ENCODE data around the gene CDC73. TPM values are rescaled to one million over a fixed set of nuclear protein-coding genes. Genes with fewer than 3 reads are reported as not detected.

The CDC73 gene
- total RNA-seq = 10 to 100 TPM; 46.3 to 47.0 TPM

DNA sequence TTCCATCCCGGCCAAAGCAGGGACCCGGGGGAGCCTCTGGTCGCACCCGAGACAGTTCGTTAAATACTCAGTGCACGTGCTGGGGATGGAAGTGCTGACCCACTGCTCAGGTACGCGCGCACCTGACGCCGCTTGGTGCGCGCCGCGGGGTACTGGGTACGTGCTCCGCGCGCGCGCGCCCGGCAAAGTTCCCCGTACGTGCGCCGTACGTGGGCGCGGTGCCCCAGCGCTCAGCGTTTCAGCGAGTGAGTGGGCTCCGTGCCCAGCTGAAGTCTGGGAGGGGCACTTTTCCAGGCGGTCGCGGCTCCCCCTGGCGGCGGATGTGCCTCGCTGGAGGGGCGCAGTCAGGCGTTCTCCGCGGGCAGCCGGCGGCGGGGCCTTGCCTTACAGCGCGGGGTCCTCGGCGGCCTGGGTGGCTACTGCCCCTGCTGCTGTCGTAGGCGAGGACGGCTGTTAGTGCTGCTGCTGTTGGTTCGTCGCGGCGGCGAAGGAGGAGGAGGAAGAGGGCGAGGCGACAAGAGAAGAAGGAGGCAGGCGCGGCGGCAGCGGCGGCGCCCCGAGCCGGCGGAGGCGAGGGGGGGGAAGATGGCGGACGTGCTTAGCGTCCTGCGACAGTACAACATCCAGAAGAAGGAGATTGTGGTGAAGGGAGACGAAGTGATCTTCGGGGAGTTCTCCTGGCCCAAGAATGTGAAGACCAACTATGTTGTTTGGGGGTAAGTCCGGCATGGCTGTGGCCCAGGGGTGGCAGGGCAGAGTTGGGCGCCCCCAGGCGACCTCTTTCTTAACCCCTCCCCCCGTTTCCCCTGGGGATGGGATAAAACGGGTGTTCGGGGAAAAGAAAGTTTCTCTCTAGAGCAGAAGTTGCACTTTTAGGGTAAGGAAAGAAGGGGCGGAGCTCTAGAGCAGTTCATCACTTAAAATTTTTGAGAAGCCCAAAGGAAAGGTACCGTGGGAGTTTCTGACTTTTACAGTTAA lies at the start of gene CDC73:
TSS of gene CDC73 (plus strand) at position 416 of the 978 bp plus-strand sequence. CDS start at position 586, 170 bp downstream.
- Mint-ChIP-seq H3K4me3 (peak within 1 kb of the TSS; percentile 100), H3K9me3 (peaks cover 3% of the 10 kb centered on the region), H3K27ac (peak within 1 kb of the TSS; percentile 92), H3K36me3 (peaks cover 11% of the 10 kb centered on the region), H3K27me3 (no peaks in the 10 kb centered on the region), H3K4me1 (peaks cover 34% of the 10 kb centered on the region)
- DNase-seq = peak; percentile 99

DNA sequence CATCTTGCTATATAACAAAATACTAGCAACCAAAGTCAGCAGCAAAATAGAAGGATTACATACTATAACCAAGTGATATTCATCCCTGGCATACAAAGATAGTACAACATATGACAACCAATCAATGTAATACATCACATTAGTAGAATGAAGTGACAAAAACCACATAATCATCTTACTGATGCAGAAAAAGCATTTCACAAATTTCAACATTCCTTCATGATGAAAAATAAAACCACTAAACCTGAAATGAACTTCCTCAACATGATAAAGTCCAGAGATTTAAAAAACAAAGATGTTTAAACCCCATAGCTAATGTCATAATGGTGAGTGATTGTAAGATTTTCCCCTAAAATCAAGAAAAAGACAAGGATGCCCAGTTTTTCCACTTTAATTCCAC lies 43.8 kb upstream of the CDC73 start:
- no peak overlapping the region for H3K4me3 Mint-ChIP-seq
- H3K36me3 Mint-ChIP-seq = peaks cover 32% of the 10 kb centered on the region

DNA sequence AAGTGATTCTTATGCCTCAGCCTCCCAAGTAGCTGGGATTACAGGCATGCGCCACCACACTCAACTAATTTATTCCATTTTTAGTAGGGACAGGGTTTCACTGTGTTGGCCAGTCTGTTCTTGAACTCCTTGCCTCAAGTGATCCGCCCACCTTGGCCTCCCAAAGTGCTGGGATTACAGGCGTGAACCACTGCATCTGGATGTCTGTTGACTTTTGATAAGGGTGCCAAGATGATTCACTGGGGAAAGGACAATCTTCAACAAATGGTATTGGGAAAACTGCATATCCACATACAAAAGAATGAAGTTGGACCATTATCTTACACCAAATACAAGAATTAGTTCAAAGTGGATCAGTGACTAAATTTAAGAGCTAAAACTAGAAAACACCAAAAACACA lies 42.6 kb upstream of the CDC73 start:
- Mint-ChIP-seq H3K27ac (no peak overlapping the region), H3K36me3 (peaks cover 29% of the 10 kb centered on the region), H3K27me3 (no peaks in the 10 kb centered on the region), H3K4me3 (no peak overlapping the region), H3K9me3 (no peaks in the 10 kb centered on the region), H3K4me1 (peaks cover 4% of the 10 kb centered on the region)
- DNase-seq = no peak

More for the DNA sequence above, 43.8 kb upstream of the CDC73 start:
- Mint-ChIP-seq H3K27me3 (no peaks in the 10 kb centered on the region), H3K4me1 (peaks cover 4% of the 10 kb centered on the region), H3K27ac (no peak overlapping the region), H3K9me3 (no peaks in the 10 kb centered on the region)
- DNase-seq = no peak

DNA sequence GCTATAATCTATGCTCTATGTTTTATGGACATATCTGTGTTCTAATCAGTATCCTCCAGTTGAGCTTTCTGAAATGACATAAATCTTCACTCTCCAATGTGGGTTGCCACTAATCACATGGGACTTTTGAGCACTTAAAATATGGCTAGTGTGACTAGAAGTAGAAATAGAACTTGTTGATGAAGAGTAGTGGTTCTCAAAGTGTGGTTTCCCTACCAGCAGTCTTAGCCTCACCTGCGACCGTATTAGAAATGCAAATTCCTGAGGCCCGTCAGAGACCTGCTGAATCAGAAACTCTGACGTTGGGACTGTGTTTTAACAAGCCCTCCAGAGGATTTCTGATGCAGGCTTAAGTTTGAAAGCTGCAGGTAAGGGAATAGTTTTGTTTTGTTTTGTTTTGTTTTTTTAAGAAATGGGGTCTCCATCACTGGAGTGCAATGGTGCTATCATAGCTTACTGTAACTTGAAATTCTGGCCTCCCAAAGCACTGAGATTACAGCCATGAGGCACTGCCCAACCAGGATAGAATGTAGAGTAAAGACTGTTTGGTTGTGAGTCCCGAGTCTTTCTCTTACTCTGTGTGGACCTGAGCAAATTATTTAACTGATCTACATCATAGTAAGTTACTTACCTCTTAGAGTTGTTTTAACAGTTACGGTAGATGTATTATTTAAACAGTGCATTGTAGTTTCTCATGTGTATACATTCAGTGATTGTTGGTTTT lies 38.3 kb upstream of the CDC73 start:
- DNase-seq = no peak
- Mint-ChIP-seq H3K4me3 (no peak overlapping the region), H3K27ac (no peak overlapping the region), H3K9me3 (no peaks in the 10 kb centered on the region), H3K27me3 (no peaks in the 10 kb centered on the region), H3K4me1 (no peaks in the 10 kb centered on the region), H3K36me3 (peaks cover 19% of the 10 kb centered on the region)

DNA sequence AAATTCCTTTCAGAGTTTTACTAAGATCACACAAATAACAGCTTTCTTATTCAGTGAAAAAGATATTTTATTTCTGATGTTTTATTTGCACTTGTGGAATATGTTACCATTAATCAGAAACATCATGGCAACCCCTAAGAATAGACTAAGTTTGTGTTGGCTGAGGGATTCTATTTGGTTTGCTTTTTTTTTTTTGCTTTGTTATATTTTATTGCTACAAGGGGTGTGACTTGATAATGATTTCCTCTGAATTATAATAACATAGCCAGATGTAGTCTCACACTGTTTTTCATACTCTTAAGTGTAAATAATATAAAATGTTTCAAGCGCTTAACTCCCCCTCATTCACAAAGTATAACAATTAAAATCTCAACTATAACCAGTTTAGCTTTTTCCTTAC lies 36.6 kb upstream of the CDC73 start:
- no peak overlapping the region for H3K27ac Mint-ChIP-seq
- no peak for DNase-seq
- no peak overlapping the region for H3K4me3 Mint-ChIP-seq
- peaks cover 11% of the 10 kb centered on the region for H3K36me3 Mint-ChIP-seq
- no peaks in the 10 kb centered on the region for H3K4me1 Mint-ChIP-seq
- no peaks in the 10 kb centered on the region for H3K9me3 Mint-ChIP-seq
- no peaks in the 10 kb centered on the region for H3K27me3 Mint-ChIP-seq

DNA sequence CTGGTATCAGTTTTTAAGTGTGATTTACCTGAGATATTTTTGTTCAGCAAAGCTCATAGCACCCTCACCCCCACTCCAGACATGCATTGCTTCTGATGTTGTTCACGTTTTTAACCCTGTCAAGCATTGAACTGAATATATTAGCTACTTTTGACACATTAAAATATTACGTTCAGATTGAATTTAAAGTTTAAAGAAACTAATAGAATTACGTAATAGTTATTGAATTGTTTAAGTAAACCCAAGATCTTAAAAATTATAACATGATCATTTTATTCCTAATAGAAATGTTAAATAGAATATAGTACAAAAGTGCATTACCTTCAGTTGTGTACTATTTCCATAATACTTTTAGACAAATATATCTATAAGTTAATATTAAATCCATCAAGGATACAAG lies 35.5 kb upstream of the CDC73 start:
- H3K27ac Mint-ChIP-seq = no peak overlapping the region
- peaks cover 11% of the 10 kb centered on the region for H3K36me3 Mint-ChIP-seq
- H3K9me3 Mint-ChIP-seq = no peaks in the 10 kb centered on the region
- H3K27me3 Mint-ChIP-seq = no peaks in the 10 kb centered on the region
- H3K4me1 Mint-ChIP-seq = no peaks in the 10 kb centered on the region
- no peak for DNase-seq
- no peak overlapping the region for H3K4me3 Mint-ChIP-seq

DNA sequence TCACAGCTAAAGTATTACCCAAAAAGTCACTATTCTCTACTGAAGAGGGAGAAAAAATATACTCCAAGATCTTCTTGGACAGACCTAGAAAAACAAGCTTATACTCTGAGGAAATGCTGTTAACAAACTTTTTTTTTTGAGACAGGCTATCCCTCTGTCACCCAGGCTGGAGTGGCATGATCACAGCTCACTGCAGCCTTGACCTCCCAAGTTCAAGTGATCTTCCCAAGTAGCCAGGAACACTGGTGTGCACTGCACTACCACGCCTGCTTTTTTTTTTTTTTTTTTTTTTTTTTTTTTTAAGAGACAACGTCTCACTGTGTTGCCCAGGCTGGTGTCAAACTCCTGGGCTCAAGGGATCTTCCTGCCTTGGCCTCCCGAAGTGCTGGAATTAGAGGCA lies 33.9 kb upstream of the CDC73 start:
- no peaks in the 10 kb centered on the region for H3K27me3 Mint-ChIP-seq
- DNase-seq = no peak
- peaks cover 7% of the 10 kb centered on the region for H3K36me3 Mint-ChIP-seq
- H3K9me3 Mint-ChIP-seq = no peaks in the 10 kb centered on the region
- no peaks in the 10 kb centered on the region for H3K4me1 Mint-ChIP-seq
- no peak overlapping the region for H3K27ac Mint-ChIP-seq
- no peak overlapping the region for H3K4me3 Mint-ChIP-seq

DNA sequence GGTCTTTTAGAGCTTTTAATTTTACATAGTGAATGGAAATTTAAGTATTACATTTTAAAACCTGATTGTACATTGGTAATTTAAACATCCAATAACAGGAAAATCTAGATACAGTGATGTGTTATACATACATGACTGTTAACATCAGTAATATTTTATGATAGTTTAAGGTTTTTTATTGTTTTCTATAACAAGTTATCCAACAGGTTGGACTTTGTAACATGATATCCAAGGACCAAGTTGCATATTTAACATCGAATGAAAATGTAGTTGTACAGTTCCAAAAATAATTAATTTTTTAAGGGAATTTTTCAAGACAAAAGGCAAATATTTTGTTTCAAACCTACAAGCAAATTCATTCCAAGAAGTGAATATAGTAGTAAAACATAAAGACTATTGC lies 31.0 kb upstream of the CDC73 start:
- DNase-seq = no peak
- Mint-ChIP-seq H3K27me3 (no peaks in the 10 kb centered on the region), H3K4me3 (no peak overlapping the region), H3K36me3 (peaks cover 4% of the 10 kb centered on the region), H3K4me1 (no peaks in the 10 kb centered on the region), H3K27ac (no peak overlapping the region), H3K9me3 (no peaks in the 10 kb centered on the region)

DNA sequence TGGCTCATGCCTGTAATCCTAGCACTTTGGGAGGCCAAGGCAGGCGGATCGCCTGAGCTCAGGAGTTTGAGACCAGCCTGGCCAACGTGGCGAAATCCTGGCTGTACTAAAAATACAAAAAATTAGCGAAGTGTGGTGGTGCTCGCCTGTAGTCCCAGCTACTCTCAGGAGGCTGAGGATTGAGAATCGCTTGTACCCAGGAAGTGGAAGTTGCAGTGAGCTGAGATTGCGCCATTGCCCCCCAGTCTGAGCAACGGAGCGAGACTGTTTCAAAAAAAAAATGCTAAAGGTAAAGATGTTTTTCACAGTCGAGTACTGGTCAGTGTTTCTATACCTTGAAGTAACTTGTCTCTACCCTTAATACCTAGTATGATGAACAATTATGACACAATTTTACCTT lies 27.7 kb upstream of the CDC73 start:
- Mint-ChIP-seq H3K9me3 (no peaks in the 10 kb centered on the region), H3K27me3 (no peaks in the 10 kb centered on the region), H3K36me3 (peaks cover 6% of the 10 kb centered on the region), H3K4me3 (no peak overlapping the region), H3K4me1 (peaks cover 2% of the 10 kb centered on the region), H3K27ac (no peak overlapping the region)
- DNase-seq = no peak

DNA sequence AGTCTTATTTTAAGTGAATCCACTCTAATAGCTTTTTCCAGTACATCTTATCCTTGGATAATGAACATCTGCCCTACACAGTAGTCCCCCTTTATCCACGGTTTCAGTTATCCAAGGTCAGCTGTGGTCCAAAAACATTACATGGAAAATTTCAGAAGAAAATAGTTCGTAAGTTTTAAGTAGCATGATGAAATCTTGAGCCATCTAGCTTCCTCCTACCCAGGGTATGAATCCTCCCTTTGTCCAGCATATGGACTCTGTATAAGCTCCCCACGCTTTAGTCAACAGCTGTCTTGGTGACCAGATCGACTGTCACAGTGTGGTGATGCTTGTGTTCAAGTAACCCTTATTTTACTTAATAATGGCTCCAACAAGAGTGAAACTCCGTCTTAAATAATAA lies 19.2 kb upstream of the CDC73 start:
- Mint-ChIP-seq H3K4me3 (no peak overlapping the region), H3K4me1 (peaks cover 23% of the 10 kb centered on the region), H3K36me3 (peaks cover 8% of the 10 kb centered on the region), H3K27ac (no peak overlapping the region), H3K9me3 (no peaks in the 10 kb centered on the region), H3K27me3 (no peaks in the 10 kb centered on the region)
- no peak for DNase-seq

DNA sequence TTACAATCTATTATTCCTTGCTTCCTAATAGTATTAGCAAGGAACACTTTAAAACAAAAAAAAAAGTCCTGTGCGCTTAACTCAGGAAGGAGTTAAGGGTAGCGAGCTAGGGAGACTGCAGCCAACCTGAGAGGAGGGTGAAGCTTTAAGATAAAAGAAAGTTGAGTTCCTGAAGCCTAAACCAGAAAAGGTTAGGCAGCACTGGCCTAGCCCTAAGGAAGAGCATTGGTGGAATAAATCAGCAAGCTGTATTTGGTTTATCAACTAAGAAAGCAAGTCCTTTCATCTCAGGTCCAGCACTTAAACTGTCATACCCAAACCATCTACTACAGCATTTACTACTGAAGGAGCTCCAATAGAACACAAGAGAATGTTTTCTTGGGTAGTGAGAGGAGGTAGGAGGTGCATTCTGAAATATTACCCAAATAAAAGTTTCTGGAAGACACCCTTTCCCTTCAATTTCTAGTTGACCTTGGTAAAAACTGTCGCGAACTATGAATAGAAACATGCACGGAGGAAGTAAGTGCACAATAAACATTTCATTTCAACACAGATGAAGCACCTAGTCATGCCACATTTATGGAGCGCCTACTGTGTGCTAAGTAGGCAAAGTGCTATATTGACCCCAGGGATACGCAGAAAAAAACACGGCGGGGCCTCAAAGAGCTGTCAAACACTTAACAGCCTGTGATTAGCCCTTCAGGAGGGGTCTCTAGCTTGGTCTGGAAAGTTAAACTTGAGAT lies 17.9 kb upstream of the CDC73 start:
- Mint-ChIP-seq H3K27ac (no peak overlapping the region), H3K4me3 (peak overlapping the region; percentile 89), H3K9me3 (no peaks in the 10 kb centered on the region), H3K4me1 (peaks cover 23% of the 10 kb centered on the region), H3K27me3 (no peaks in the 10 kb centered on the region), H3K36me3 (peaks cover 8% of the 10 kb centered on the region)
- no peak for DNase-seq

DNA sequence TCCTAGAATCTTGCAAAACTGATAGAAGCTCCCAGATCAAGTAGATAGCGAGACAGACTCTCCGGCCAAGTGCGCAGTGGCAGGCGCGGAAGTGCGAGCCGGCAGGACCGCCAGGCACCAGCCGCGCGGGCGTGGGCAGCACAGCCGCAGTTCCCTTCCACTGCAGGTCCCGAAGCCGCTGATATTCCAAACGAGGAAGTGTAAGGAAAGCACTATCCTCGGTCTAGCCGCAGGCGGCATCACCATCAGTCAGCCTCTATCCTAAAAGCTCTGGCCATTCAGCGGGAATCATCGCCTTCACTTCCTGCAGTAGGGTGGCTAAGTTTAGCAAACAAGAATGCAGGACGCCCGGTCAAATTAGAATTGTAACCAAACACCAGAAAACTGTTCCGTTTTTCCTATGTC lies 17.3 kb upstream of the CDC73 start:
- H3K36me3 Mint-ChIP-seq = peaks cover 8% of the 10 kb centered on the region
- H3K4me3 Mint-ChIP-seq = peak overlapping the region; percentile 89
- peaks cover 23% of the 10 kb centered on the region for H3K4me1 Mint-ChIP-seq
- H3K9me3 Mint-ChIP-seq = no peaks in the 10 kb centered on the region
- DNase-seq = peak; percentile 36
- H3K27ac Mint-ChIP-seq = peak overlapping the region; percentile 69
- no peaks in the 10 kb centered on the region for H3K27me3 Mint-ChIP-seq

DNA sequence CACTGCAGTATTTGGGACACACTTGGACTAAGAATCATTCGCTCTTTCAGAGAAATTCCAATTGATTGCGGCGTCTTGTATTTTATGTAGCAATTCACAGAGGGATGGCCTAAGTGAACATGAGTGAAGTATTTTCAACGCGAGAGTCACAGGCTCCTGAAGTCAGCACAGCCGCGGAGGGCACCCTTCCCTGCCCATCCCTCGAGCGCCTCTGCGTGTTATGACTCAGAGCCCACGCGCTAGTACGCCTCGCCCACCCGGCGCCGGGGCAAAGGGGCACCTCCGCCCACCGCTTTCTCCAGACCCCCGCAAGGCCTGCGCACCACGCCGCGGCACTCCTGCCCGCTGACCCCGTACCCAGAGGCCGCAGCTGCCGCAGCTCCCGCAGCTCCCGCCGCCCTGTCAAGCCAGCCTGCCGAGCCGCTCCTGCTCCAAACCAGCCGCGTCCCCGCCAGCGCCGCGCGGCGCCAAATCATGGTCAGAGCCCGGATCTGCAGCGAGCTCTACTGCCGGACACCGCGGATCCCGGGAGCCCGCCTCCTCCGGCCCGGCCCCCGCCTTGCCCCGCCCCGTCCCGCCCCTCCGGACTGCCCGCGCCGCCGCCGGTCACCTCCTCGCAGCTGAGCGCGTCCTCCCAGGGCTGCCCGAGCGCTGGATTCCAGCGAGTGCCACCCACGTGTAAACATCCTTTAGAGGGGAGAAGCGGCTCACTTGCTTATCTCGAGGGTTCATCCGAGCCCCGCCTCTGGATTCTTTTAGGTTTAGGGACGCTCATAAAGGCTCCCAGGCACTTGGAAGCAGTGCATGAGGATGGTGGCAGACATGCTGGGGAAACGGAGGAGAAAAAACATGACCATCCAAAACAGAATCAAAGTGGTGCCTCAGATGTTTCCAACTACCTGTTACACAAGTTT lies 16.7 kb upstream of the CDC73 start, which contains the start of gene GLRX2:
TSS of gene GLRX2 (minus strand) at position 508 of the 914 bp plus-strand sequence. CDS start at position 476, 32 bp downstream.
- Mint-ChIP-seq H3K9me3 (no peaks in the 10 kb centered on the region), H3K36me3 (peaks cover 7% of the 10 kb centered on the region), H3K27ac (peak within 1 kb of the TSS; percentile 78), H3K27me3 (no peaks in the 10 kb centered on the region), H3K4me3 (peak within 1 kb of the TSS; percentile 89), H3K4me1 (peaks cover 23% of the 10 kb centered on the region)
- peak; percentile 68 for DNase-seq

DNA sequence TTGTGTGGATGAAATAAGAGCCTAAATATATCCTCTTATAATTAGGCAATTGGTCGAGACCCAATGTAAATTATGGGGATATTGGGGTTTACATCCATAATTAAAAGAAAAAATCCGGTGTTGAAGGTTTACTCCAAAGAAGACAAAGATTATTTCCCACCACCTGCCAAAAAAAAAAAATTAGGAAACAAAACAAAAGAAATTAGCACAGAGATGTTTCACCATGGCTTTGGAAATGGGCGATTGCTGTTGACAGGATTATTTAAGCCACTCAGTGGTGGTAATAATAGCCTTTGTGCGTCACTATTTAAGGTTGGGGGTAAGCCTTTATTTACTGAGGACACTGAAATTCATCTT lies 16.0 kb upstream of the CDC73 start:
- Mint-ChIP-seq H3K4me1 (peaks cover 23% of the 10 kb centered on the region), H3K27ac (peak overlapping the region; percentile 78), H3K9me3 (no peaks in the 10 kb centered on the region), H3K27me3 (no peaks in the 10 kb centered on the region), H3K36me3 (peaks cover 5% of the 10 kb centered on the region), H3K4me3 (peak overlapping the region; percentile 89)
- DNase-seq = no peak
